AG09319 (cell line): ENCODE data around the gene DNAJC5.

Experiments
- DNase-seq: peaks from one replicate; pipeline ENCODE4 v3.0.0-alpha.2; 2010; ENCODE audit warnings: low read depth; ENCODE audit errors: extremely low read depth
- CTCF ChIP-seq: IDR thresholded peaks from 2 replicates; pipeline ENCODE4 v1.5.1; 2011; ENCODE audit warnings: low read depth, mild to moderate bottlenecking, inconsistent platforms, low read length, moderate library complexity

The DNAJC5 gene

GRCh38 chr20:63941282-63942081, 46.6 kb downstream of the DNAJC5 start:
- no peak for TF ChIP-seq CTCF
- no peak for DNase-seq

GRCh38 chr20:63942250-63942951, 47.5 kb downstream of the DNAJC5 start:
- DNase-seq: no peak
- TF ChIP-seq CTCF: no peak

GRCh38 chr20:63942969-63943807, 48.3 kb downstream of the DNAJC5 start:
- DNase-seq: no peak
- no peak for TF ChIP-seq CTCF

- no peak for DNase-seq
- no peak for TF ChIP-seq CTCF
Measured at GRCh38 chr20:63943808-63944077, 48.8 kb downstream of the DNAJC5 start.

GRCh38 chr20:63944078-63944941, 49.4 kb downstream of the DNAJC5 start:
- DNase-seq: no peak
- TF ChIP-seq CTCF: no peak

- DNase-seq: no peak
- no peak for TF ChIP-seq CTCF
Measured at GRCh38 chr20:63945031-63945658, 50.2 kb downstream of the DNAJC5 start.
